Ishikawa (cell line): ENCODE data around the gene POLR2M.

Experiments used
- CEBPB ChIP-seq: IDR thresholded peaks from 2 replicates; pipeline ENCODE4 v1.6.1; 2012
- CREB1 ChIP-seq: IDR thresholded peaks from 2 replicates; pipeline ENCODE4 v1.6.1; 2012; ENCODE audit warnings: low read depth
- EGR1 ChIP-seq: IDR thresholded peaks from 2 replicates; pipeline ENCODE4 v1.6.1; 2012
- EP300 ChIP-seq: IDR thresholded peaks from 2 replicates; pipeline ENCODE4 v1.6.1; 2012; ENCODE audit warnings: borderline replicate concordance
- FOXM1 ChIP-seq: IDR thresholded peaks from 2 replicates; pipeline ENCODE4 v1.6.1; 2012; ENCODE audit warnings: low read depth, borderline replicate concordance
- MAX ChIP-seq: IDR thresholded peaks from 2 replicates; pipeline ENCODE4 v1.6.1; 2012
- NFIC ChIP-seq: IDR thresholded peaks from 2 replicates; pipeline ENCODE4 v1.6.1; 2012
- RAD21 ChIP-seq: IDR thresholded peaks from 2 replicates; pipeline ENCODE4 v1.6.1; 2012; ENCODE audit warnings: low read depth
- TAF1 ChIP-seq: IDR thresholded peaks from 2 replicates; pipeline ENCODE4 v1.6.1; 2012; ENCODE audit warnings: low read depth, mild to moderate bottlenecking
- TCF12 ChIP-seq: IDR thresholded peaks from 2 replicates; pipeline ENCODE4 v1.6.1; 2012; ENCODE audit warnings: low read depth
- TEAD4 ChIP-seq: IDR thresholded peaks from 2 replicates; pipeline ENCODE4 v1.6.1; 2012
- YY1 ChIP-seq: IDR thresholded peaks from 2 replicates; pipeline ENCODE4 v1.6.1; 2012; ENCODE audit warnings: low read depth
- ZBTB7A ChIP-seq: IDR thresholded peaks from 2 replicates; pipeline ENCODE4 v1.6.1; 2012; ENCODE audit warnings: low read depth
- TF ChIP-seq, protein P1 (sequence below): IDR thresholded peaks from 2 replicates; pipeline ENCODE4 v1.6.1; 2012
- TF ChIP-seq, protein P2 (sequence below): IDR thresholded peaks from 2 replicates; pipeline ENCODE4 v1.6.1; 2012; ENCODE audit warnings: low read depth, mild to moderate bottlenecking

Gene POLR2M

GRCh38 chr15:57706405-57707209 is at the start of gene POLR2M:
Gene POLR2M, plus strand, starts transcription at chr15:57706714. Its CDS starts 129 bp downstream, at chr15:57706843.
- TF ChIP-seq EGR1 (peak; percentile 36; the same call in 1 of the 2 replicates), NFIC (peak; percentile 92), FOXM1 (0 out of 2 replicates have a peak, but pooled peaks have one; percentile 25), CEBPB (no peak), EP300 (peak; percentile 37; the same call in 1 of the 2 replicates), RAD21 (no peak), YY1 (peak; percentile 94), MAX (peak; percentile 85), TCF12 (peak; percentile 82), TAF1 (peak; percentile 96), CREB1 (peak; percentile 97), TEAD4 (peak; percentile 77), ZBTB7A (no peak)
- TF ChIP-seq, protein P1, sequence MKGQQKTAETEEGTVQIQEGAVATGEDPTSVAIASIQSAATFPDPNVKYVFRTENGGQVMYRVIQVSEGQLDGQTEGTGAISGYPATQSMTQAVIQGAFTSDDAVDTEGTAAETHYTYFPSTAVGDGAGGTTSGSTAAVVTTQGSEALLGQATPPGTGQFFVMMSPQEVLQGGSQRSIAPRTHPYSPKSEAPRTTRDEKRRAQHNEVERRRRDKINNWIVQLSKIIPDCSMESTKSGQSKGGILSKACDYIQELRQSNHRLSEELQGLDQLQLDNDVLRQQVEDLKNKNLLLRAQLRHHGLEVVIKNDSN, result no peak
- TF ChIP-seq, protein P2, sequence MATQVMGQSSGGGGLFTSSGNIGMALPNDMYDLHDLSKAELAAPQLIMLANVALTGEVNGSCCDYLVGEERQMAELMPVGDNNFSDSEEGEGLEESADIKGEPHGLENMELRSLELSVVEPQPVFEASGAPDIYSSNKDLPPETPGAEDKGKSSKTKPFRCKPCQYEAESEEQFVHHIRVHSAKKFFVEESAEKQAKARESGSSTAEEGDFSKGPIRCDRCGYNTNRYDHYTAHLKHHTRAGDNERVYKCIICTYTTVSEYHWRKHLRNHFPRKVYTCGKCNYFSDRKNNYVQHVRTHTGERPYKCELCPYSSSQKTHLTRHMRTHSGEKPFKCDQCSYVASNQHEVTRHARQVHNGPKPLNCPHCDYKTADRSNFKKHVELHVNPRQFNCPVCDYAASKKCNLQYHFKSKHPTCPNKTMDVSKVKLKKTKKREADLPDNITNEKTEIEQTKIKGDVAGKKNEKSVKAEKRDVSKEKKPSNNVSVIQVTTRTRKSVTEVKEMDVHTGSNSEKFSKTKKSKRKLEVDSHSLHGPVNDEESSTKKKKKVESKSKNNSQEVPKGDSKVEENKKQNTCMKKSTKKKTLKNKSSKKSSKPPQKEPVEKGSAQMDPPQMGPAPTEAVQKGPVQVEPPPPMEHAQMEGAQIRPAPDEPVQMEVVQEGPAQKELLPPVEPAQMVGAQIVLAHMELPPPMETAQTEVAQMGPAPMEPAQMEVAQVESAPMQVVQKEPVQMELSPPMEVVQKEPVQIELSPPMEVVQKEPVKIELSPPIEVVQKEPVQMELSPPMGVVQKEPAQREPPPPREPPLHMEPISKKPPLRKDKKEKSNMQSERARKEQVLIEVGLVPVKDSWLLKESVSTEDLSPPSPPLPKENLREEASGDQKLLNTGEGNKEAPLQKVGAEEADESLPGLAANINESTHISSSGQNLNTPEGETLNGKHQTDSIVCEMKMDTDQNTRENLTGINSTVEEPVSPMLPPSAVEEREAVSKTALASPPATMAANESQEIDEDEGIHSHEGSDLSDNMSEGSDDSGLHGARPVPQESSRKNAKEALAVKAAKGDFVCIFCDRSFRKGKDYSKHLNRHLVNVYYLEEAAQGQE, result no peak

DNA sequence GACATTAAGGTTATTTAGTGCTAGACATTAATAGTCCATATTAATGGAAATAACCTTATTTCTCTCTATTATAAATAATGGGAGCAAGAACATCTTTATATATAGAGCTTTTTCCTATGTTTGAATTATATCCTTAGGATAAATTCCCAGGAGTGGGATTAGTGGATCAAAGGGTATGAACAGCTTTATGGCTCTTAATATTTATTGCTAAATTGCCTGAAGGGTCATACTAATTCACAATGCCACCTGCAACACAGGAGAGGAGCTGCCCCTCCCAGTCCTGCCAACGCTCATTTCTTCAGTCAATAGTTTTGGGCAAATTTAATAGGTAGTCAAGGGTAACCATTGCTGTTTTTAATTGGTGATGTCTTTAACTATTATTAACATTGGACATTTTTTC is 48.9 kb upstream of the POLR2M start:
- no peak for TF ChIP-seq TAF1
- TF ChIP-seq EGR1, result no peak
- TF ChIP-seq TEAD4, result no peak
- TF ChIP-seq CREB1, result no peak
- no peak for TF ChIP-seq RAD21
- TF ChIP-seq ZBTB7A, result no peak
- no peak for TF ChIP-seq FOXM1
- no peak for TF ChIP-seq TCF12
- no peak for TF ChIP-seq YY1
- no peak for TF ChIP-seq NFIC
- TF ChIP-seq EP300, result no peak
- TF ChIP-seq, protein P1, result no peak

DNA sequence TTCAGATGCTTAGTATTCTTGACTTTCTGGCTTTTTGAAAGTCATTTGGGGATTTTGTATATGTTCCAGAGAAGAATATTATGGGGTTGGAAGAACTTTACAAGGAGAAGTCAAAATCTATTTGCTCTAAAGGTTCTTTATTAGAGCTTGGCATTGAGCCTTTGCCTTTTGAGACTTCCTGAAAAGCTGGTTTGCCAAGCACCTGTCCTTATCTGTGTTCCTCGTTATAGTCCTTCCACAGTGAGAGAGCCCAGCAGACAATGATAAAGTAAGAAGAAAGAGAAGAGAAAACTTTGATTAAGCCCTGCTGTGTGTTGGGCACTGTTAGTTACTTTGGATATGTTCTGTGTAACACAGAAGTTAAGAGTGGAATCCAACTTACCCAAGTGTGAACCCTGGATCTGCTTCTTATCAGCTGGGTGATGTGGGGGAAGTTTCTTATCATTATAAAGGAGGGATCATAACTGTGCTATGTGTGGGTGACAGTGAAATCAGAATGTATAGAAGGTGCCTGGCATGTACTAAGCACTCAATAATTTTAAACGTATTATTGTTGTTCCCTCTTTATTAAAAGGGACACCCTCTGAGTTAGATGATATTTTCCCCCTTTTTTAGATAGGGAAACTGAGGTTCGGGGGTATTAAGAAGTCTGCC is 44.3 kb upstream of the POLR2M start:
- TF ChIP-seq NFIC (no peak), FOXM1 (no peak), TAF1 (no peak), CREB1 (no peak), EP300 (no peak), CEBPB (no peak), YY1 (no peak), TEAD4 (no peak)
- TF ChIP-seq, protein P2, result no peak
- TF ChIP-seq, protein P1, result no peak

- TF ChIP-seq, protein P1, result no peak
- peak; percentile 56 for TF ChIP-seq NFIC
Measured at GRCh38 chr15:57662802-57663201, 43.7 kb upstream of the POLR2M start.

DNA sequence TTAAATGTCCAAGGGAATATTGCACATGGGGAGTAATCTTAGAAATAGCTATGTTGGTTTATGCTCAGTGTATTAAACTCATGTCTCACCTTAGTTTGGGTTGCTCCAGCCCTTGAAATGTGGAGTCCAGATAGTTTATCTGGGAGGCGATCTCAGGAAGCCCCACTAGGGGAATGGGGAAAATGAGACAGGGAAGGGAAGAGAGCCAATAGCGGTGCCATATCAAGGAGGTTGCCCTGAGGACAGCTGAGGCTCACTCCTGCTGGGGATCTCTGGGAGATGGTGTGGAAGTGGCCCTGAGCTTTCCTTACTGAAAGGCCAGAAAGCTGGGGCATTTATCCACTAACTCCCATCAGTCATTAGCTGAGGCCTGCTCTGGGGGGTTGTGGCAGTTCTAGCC is 43.3 kb upstream of the POLR2M start:
- no peak for TF ChIP-seq NFIC
- TF ChIP-seq YY1, result no peak
- TF ChIP-seq ZBTB7A, result no peak
- no peak for TF ChIP-seq EGR1
- TF ChIP-seq CREB1, result no peak
- TF ChIP-seq, protein P2, result no peak
- no peak for TF ChIP-seq TEAD4
- TF ChIP-seq FOXM1, result no peak
- TF ChIP-seq TAF1, result no peak
- no peak for TF ChIP-seq EP300
- TF ChIP-seq RAD21, result no peak
- TF ChIP-seq, protein P1, result no peak
- TF ChIP-seq TCF12, result no peak
- TF ChIP-seq MAX, result no peak
- TF ChIP-seq CEBPB, result no peak
